Fibroblast of the aortic adventitia (primary cell): ENCODE data around the gene THAP12. TPM values are rescaled to one million over a fixed set of nuclear protein-coding genes. Genes with fewer than 3 reads are reported as not detected.
A peak's percentile ranks its signal among the peaks of the same experiment; 100 is the strongest.
"Not testable (repeated sequence)": the region's sequence is repeated elsewhere in the genome, so short reads cannot be mapped to it uniquely, and the experiment has no call there.

Experiments
- DNase-seq: peaks from one replicate; pipeline ENCODE4 v3.0.0-alpha.2; 2010; ENCODE audit warnings: low read depth
- H3K4me3 ChIP-seq: 2 replicates; pipeline ENCODE4 v1.5.1; 2011; ENCODE audit warnings: low read depth, mild to moderate bottlenecking, control low read depth, low read length, moderate library complexity
- CTCF ChIP-seq: IDR thresholded peaks from 2 replicates; pipeline ENCODE4 v1.5.1; 2011; ENCODE audit warnings: mild to moderate bottlenecking, low read length, control low read depth, inconsistent platforms; ENCODE audit not compliant: insufficient read depth
- total RNA-seq: library from RNA; depleted of rRNA; stranded (reverse); fragments of >200 nt; gene quantifications from 2 replicates; pipeline ENCODE4 v1.2.3, GENCODE V29; 2012; ENCODE audit warnings: low replicate concordance

THAP12 gene
- total RNA-seq, 1 donor = 55.5 TPM

GRCh38 chr11:76329983-76330382 is 50.9 kb downstream of the THAP12 start:
- no peak overlapping the region for H3K4me3 ChIP-seq
- no peak for DNase-seq
- TF ChIP-seq CTCF = no peak

GRCh38 chr11:76329084-76329648 is 51.8 kb downstream of the THAP12 start:
- no peak for DNase-seq
- TF ChIP-seq CTCF = no peak
- H3K4me3 ChIP-seq = no peak overlapping the region

- H3K4me3 ChIP-seq = no peak overlapping the region
- DNase-seq = no peak
- no peak for TF ChIP-seq CTCF
These were observed 53.1 kb downstream of the THAP12 start for GRCh38 chr11:76327756-76328388.

GRCh38 chr11:76327202-76327601 is 53.7 kb downstream of the THAP12 start:
- H3K4me3 ChIP-seq = no peak overlapping the region
- DNase-seq = peak; percentile 32
- no peak for TF ChIP-seq CTCF

GRCh38 chr11:76325185-76325584 is 55.7 kb downstream of the THAP12 start:
- no peak for DNase-seq
- H3K4me3 ChIP-seq = no peak overlapping the region
- no peak for TF ChIP-seq CTCF

- no peak overlapping the region for H3K4me3 ChIP-seq
- no peak for DNase-seq
- TF ChIP-seq CTCF = no peak
These were observed 57.1 kb downstream of the THAP12 start for GRCh38 chr11:76323804-76324203.

- DNase-seq, H3K4me3 ChIP-seq: not testable (repeated sequence)
These were observed 57.6 kb downstream of the THAP12 start for GRCh38 chr11:76323375-76323774.
